GM21737 (cell line): ENCODE data around the gene FLYWCH1.

Experiments used
- ATAC-seq: cut with Tn5 transposase; IDR thresholded peaks from one replicate; pipeline ENCODE4 v1.9.1; 2021; ENCODE audit warnings: mild to moderate bottlenecking, moderate library complexity; ENCODE audit not compliant: unreplicated experiment

FLYWCH1 gene

GRCh38 chr16:2949705-2950352 lies 38.1 kb downstream of the FLYWCH1 start:
- ATAC-seq = no peak

- ATAC-seq = no peak
Observed at GRCh38 chr16:2950353-2950724, 38.6 kb downstream of the FLYWCH1 start.

- no peak for ATAC-seq
Observed at GRCh38 chr16:2950773-2951172, 39.0 kb downstream of the FLYWCH1 start.

GRCh38 chr16:2952679-2953078 lies 40.9 kb downstream of the FLYWCH1 start:
- ATAC-seq = no peak

GRCh38 chr16:2953706-2954627 lies 42.2 kb downstream of the FLYWCH1 start:
- ATAC-seq = no peak

GRCh38 chr16:2954656-2955381 lies 43.1 kb downstream of the FLYWCH1 start:
- no peak for ATAC-seq

GRCh38 chr16:2955438-2955778 lies 43.7 kb downstream of the FLYWCH1 start:
- no peak for ATAC-seq

GRCh38 chr16:2955779-2956578 lies 44.2 kb downstream of the FLYWCH1 start:
- no peak for ATAC-seq

GRCh38 chr16:2956579-2956956 lies 44.8 kb downstream of the FLYWCH1 start:
- no peak for ATAC-seq

GRCh38 chr16:2959206-2959605 lies 47.5 kb downstream of the FLYWCH1 start:
- ATAC-seq = no peak

- no peak for ATAC-seq
Observed at GRCh38 chr16:2960183-2961010, 48.7 kb downstream of the FLYWCH1 start.

- no peak for ATAC-seq
Observed at GRCh38 chr16:2962334-2963073, 50.8 kb downstream of the FLYWCH1 start.

- ATAC-seq = no peak
Observed at GRCh38 chr16:2963074-2963722, 51.5 kb downstream of the FLYWCH1 start.

GRCh38 chr16:2963723-2964474 lies 52.2 kb downstream of the FLYWCH1 start, which contains the start of gene KREMEN2:
TSS of gene KREMEN2 (plus strand) at chr16:2964275. CDS start at chr16:2964521, 246 bp downstream.
- no peak for ATAC-seq

- ATAC-seq = no peak
Observed at GRCh38 chr16:2964475-2965336, 53.0 kb downstream of the FLYWCH1 start.

GRCh38 chr16:2966043-2966807 lies 54.5 kb downstream of the FLYWCH1 start:
- ATAC-seq = no peak
